ENCODE results near the gene PRPH2.

Gene PRPH2, protein sequence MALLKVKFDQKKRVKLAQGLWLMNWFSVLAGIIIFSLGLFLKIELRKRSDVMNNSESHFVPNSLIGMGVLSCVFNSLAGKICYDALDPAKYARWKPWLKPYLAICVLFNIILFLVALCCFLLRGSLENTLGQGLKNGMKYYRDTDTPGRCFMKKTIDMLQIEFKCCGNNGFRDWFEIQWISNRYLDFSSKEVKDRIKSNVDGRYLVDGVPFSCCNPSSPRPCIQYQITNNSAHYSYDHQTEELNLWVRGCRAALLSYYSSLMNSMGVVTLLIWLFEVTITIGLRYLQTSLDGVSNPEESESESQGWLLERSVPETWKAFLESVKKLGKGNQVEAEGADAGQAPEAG

GRCh38 chr6:42722497-42722896 lies at the start of gene PRPH2:
Gene PRPH2 (minus strand): TSS chr6:42722597. CDS start chr6:42722334, 263 bp downstream.
- Histone ChIP-seq H3K4me3 (ENCODE audit: low read length) (no peak within 1 kb of the TSS), H3K4me1 (ENCODE audit: control insufficient read depth, insufficient read depth, low read length) (peaks cover 6% of the 10 kb centered on the region), H3K9ac (ENCODE audit: low read length) (no peak within 1 kb of the TSS), H3K27me3 (ENCODE audit: control insufficient read depth, insufficient read depth, low read length) (no peaks in the 10 kb centered on the region), H3K36me3 (ENCODE audit: control insufficient read depth, insufficient read depth, low read length) (no peaks in the 10 kb centered on the region), H3K27ac (ENCODE audit: low read depth, low read length) (no peak within 1 kb of the TSS)

- Histone ChIP-seq H3K27me3 (ENCODE audit: control insufficient read depth, insufficient read depth, low read length) (no peaks in the 10 kb centered on the region), H3K27ac (ENCODE audit: low read depth, low read length) (no peak overlapping the region), H3K4me3 (ENCODE audit: low read length) (no peak overlapping the region), H3K4me1 (ENCODE audit: control insufficient read depth, insufficient read depth, low read length) (peaks cover 2% of the 10 kb centered on the region), H3K9ac (ENCODE audit: low read length) (no peak overlapping the region), H3K36me3 (ENCODE audit: control insufficient read depth, insufficient read depth, low read length) (no peaks in the 10 kb centered on the region)
These were observed 49.3 kb upstream of the PRPH2 start for GRCh38 chr6:42771741-42772100.

DNA sequence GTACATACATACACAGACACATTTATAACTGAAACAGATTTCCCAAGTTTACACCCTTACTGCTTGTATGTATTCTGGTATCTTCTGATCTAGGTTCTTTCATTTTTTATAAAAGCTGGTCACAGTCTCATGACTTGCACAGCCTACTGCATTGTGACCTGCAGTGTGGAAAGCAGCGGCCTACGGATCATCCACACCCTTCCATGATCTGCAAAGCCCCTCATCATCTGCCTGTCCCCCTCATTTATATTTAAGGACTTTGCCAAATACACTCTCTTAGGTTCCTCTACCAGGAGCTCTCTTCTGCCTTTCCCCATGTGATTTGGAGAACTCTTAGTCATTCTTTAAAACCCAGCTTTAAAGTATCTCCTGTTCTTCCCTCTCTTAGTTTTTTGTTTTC lies 47.4 kb upstream of the PRPH2 start:
- no peaks in the 10 kb centered on the region for H3K4me1 ChIP-seq (ENCODE audit: control insufficient read depth, insufficient read depth, low read length)
- H3K27ac ChIP-seq (ENCODE audit: low read depth, low read length) = no peak overlapping the region
- H3K27me3 ChIP-seq (ENCODE audit: control insufficient read depth, insufficient read depth, low read length) = no peaks in the 10 kb centered on the region
- H3K36me3 ChIP-seq (ENCODE audit: control insufficient read depth, insufficient read depth, low read length) = no peaks in the 10 kb centered on the region
- no peak overlapping the region for H3K4me3 ChIP-seq (ENCODE audit: low read length)
- no peak overlapping the region for H3K9ac ChIP-seq (ENCODE audit: low read length)

- Histone ChIP-seq H3K27me3 (ENCODE audit: control insufficient read depth, insufficient read depth, low read length) (no peaks in the 10 kb centered on the region), H3K4me1 (ENCODE audit: control insufficient read depth, insufficient read depth, low read length) (no peaks in the 10 kb centered on the region), H3K4me3 (ENCODE audit: low read length) (no peak overlapping the region), H3K9ac (ENCODE audit: low read length) (no peak overlapping the region), H3K36me3 (ENCODE audit: control insufficient read depth, insufficient read depth, low read length) (no peaks in the 10 kb centered on the region), H3K27ac (ENCODE audit: low read depth, low read length) (no peak overlapping the region)
These were observed 46.7 kb upstream of the PRPH2 start for GRCh38 chr6:42769051-42769450.

DNA sequence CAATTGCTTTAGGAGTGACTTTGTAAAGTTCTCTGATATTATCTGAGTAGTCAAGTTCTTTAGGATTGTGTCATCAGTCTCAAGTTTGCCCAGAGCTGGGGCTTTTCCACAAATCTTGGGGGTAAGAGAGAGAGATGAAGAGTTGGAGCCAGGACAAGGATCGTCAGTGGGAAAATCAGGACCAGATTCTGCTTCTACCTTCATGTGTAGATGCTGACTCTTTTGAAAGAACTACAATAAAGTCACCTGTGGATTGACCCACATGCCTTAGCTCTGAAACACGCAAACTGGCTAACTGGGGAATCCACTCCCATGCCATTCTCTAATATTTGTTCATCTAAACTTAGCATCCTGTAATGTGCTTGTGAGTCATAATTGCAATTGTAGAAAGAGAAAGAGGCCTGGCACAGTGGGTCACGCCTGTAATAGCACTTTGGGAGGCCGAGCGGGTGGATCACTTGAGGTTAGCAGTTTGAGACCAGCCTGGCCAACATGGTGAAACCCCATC lies 43.8 kb upstream of the PRPH2 start:
- Histone ChIP-seq H3K4me3 (ENCODE audit: low read length) (no peak overlapping the region), H3K27me3 (ENCODE audit: control insufficient read depth, insufficient read depth, low read length) (no peaks in the 10 kb centered on the region), H3K36me3 (ENCODE audit: control insufficient read depth, insufficient read depth, low read length) (no peaks in the 10 kb centered on the region), H3K27ac (ENCODE audit: low read depth, low read length) (no peak overlapping the region), H3K9ac (ENCODE audit: low read length) (no peak overlapping the region), H3K4me1 (ENCODE audit: control insufficient read depth, insufficient read depth, low read length) (no peaks in the 10 kb centered on the region)

DNA sequence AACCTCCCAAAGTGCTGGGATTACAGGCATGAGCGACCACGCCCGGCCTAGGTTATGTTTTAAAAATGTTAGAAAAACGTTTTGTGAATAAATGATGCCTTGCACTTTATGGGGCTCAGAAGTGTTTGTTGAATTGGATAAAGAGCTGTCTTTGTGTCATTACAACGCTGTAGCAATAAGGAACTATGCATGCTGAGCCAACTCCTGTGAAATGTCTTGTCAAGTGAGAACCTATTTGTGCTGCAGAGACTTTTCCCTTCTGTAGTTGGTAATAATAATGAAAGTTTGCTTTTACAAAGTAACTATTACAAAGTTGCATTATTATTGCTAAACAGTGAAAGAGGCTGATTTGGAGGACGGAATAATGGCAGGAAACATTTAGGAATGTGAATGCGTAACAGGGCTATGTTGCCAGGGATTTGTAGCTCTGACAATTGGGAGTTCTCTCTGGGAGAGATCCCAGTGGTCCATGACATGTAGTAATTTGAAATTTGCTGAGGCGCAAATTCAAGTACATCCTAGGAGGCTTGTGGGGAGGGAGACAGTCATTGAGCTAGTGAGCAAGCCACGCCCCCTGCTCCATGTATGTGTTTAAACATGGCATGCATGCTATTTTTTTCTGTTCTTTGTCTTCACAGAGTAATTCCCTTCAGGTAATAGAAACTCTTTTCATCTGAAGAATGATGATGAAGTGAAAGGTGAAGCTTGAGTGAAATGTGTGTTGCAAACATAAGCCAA lies 42.7 kb upstream of the PRPH2 start:
- Histone ChIP-seq H3K27me3 (ENCODE audit: control insufficient read depth, insufficient read depth, low read length) (no peaks in the 10 kb centered on the region), H3K4me3 (ENCODE audit: low read length) (no peak overlapping the region), H3K36me3 (ENCODE audit: control insufficient read depth, insufficient read depth, low read length) (no peaks in the 10 kb centered on the region), H3K4me1 (ENCODE audit: control insufficient read depth, insufficient read depth, low read length) (no peaks in the 10 kb centered on the region), H3K27ac (ENCODE audit: low read depth, low read length) (no peak overlapping the region), H3K9ac (ENCODE audit: low read length) (no peak overlapping the region)

DNA sequence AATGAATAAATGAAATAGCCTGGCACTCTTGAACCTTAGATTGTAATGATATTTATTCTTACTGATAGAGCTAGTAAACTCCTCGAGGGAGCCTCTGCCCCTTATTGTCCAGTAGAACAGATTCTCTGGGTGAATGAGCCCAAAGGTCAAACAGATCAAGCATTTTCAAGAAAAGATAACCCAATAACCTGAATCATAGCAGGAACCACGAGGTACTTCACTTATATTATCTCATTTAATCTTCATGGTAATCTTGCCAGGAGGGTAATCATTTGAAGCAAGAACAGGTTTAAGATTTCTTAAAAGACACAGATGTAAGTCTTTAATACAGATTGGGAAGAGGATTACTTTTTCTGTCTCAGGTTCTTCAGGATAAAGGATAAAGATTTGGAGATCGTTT lies 40.6 kb upstream of the PRPH2 start:
- H3K27me3 ChIP-seq (ENCODE audit: control insufficient read depth, insufficient read depth, low read length) = no peaks in the 10 kb centered on the region
- no peak overlapping the region for H3K27ac ChIP-seq (ENCODE audit: low read depth, low read length)
- peaks cover 6% of the 10 kb centered on the region for H3K36me3 ChIP-seq (ENCODE audit: control insufficient read depth, insufficient read depth, low read length)
- no peak overlapping the region for H3K4me3 ChIP-seq (ENCODE audit: low read length)
- no peak overlapping the region for H3K9ac ChIP-seq (ENCODE audit: low read length)
- no peaks in the 10 kb centered on the region for H3K4me1 ChIP-seq (ENCODE audit: control insufficient read depth, insufficient read depth, low read length)

- Histone ChIP-seq H3K27me3 (ENCODE audit: control insufficient read depth, insufficient read depth, low read length) (no peaks in the 10 kb centered on the region), H3K27ac (ENCODE audit: low read depth, low read length) (no peak overlapping the region), H3K4me1 (ENCODE audit: control insufficient read depth, insufficient read depth, low read length) (no peaks in the 10 kb centered on the region), H3K9ac (ENCODE audit: low read length) (no peak overlapping the region), H3K36me3 (ENCODE audit: control insufficient read depth, insufficient read depth, low read length) (peaks cover 6% of the 10 kb centered on the region), H3K4me3 (ENCODE audit: low read length) (no peak overlapping the region)
These were observed 40.0 kb upstream of the PRPH2 start for GRCh38 chr6:42762426-42762859.

DNA sequence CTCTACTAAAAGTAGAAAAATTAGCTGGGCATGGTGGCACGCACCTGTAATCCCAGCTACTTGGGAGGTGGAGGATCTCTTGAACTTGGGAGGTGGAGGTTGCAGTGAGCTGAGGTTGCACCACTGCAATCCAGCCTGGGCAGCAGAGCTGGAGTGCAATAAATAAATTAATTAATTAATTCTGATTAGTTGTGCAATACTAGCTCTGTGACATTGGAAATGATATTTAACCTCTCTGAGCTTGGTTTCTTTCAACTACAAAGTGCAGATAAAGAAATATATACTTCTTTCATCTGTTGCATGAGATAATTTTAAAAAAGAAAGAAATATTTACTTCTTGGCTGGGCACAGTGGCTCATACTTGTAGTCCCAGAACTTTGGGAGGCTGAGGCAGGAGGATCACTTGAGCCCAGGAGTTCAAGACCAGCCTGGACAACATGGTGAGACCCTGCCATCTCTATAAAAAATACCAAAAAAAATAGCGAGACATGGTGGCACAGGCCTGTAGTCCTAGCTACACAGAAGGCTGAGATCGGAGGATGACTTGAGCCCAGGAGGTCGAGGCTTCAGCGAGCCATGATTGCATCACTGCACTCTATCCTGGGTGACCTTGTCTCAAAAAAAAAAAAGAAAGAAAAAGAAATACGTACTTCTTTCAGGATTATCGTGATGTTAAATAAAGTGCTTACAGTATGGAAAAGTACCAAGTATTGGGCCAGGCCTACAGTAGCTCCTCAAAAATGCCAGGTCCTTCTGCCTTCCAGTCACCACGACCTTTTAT lies 39.1 kb upstream of the PRPH2 start:
- Histone ChIP-seq H3K4me3 (ENCODE audit: low read length) (no peak overlapping the region), H3K9ac (ENCODE audit: low read length) (no peak overlapping the region), H3K36me3 (ENCODE audit: control insufficient read depth, insufficient read depth, low read length) (peaks cover 6% of the 10 kb centered on the region), H3K27me3 (ENCODE audit: control insufficient read depth, insufficient read depth, low read length) (no peaks in the 10 kb centered on the region), H3K4me1 (ENCODE audit: control insufficient read depth, insufficient read depth, low read length) (no peaks in the 10 kb centered on the region), H3K27ac (ENCODE audit: low read depth, low read length) (no peak overlapping the region)

GRCh38 chr6:42758756-42759430 lies 36.5 kb upstream of the PRPH2 start:
- Histone ChIP-seq H3K27ac (ENCODE audit: low read depth, low read length) (no peak overlapping the region), H3K4me3 (ENCODE audit: low read length) (no peak overlapping the region), H3K4me1 (ENCODE audit: control insufficient read depth, insufficient read depth, low read length) (no peaks in the 10 kb centered on the region), H3K36me3 (ENCODE audit: control insufficient read depth, insufficient read depth, low read length) (peaks cover 6% of the 10 kb centered on the region), H3K9ac (ENCODE audit: low read length) (no peak overlapping the region), H3K27me3 (ENCODE audit: control insufficient read depth, insufficient read depth, low read length) (no peaks in the 10 kb centered on the region)

DNA sequence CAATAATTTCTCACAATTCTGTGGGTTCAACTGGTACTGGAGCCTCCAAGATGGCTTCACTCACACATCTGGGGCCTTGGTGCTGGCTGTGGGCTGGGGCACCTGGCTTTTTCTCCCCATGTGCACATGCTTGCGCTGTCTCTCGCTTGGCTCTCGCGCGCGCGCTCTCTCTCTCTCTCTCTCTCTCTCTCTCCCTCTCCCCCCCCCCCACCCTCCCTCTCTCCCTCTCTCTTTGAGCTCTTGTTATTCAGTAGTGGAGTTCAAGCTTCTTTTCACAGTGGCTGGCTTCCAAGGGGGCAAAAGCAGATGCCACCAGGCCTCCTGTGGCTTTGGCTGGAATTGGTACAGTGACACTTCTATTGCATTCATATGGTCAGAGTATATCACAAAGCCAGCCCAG lies 34.3 kb upstream of the PRPH2 start:
- no peak overlapping the region for H3K4me3 ChIP-seq (ENCODE audit: low read length)
- H3K27me3 ChIP-seq (ENCODE audit: control insufficient read depth, insufficient read depth, low read length) = no peaks in the 10 kb centered on the region
- H3K27ac ChIP-seq (ENCODE audit: low read depth, low read length) = no peak overlapping the region
- H3K4me1 ChIP-seq (ENCODE audit: control insufficient read depth, insufficient read depth, low read length) = no peaks in the 10 kb centered on the region
- no peak overlapping the region for H3K9ac ChIP-seq (ENCODE audit: low read length)
- H3K36me3 ChIP-seq (ENCODE audit: control insufficient read depth, insufficient read depth, low read length) = peaks cover 6% of the 10 kb centered on the region

DNA sequence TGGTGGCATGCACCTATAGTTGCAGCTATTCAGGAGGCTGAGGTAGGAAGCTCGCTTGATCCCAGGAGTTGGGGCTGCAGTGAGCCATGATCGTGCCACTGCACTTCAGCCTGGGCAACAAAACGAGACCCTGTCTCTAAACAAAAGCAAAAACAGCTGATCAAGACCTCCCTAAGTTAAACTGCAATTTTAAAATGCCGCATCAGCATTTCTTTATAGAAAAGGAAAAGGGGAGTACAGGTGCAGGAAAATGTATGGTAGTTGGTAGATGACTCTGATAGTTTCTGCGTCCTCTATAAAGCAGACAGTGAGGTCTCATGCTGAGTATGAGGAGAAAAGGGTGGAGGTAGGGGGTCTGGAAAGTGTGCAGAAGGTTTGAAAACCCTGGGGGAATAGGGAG lies 32.4 kb upstream of the PRPH2 start:
- Histone ChIP-seq H3K27ac (ENCODE audit: low read depth, low read length) (no peak overlapping the region), H3K4me1 (ENCODE audit: control insufficient read depth, insufficient read depth, low read length) (peaks cover 2% of the 10 kb centered on the region), H3K36me3 (ENCODE audit: control insufficient read depth, insufficient read depth, low read length) (peaks cover 6% of the 10 kb centered on the region), H3K4me3 (ENCODE audit: low read length) (no peak overlapping the region), H3K9ac (ENCODE audit: low read length) (no peak overlapping the region), H3K27me3 (ENCODE audit: control insufficient read depth, insufficient read depth, low read length) (no peaks in the 10 kb centered on the region)
